GM23338 (cell line): Measurements from ENCODE around the gene PRPH2. TPM values are rescaled to one million over a fixed set of nuclear protein-coding genes. Genes with fewer than 3 reads are reported as not detected.

ENCODE experiments used
- ATAC-seq: fragments of 200-7000 bp; cut with Tn5 transposase; 3 replicates; pipeline ENCODE4 v1.9.1; 2020
- DNase-seq: peaks from one replicate; pipeline ENCODE4 v3.0.0-alpha.2; 2015; ENCODE audit warnings: low spot score
- H2AFZ ChIP-seq: fragments of 200-600 bp; sonication (generic); 2 replicates; pipeline ENCODE4 v1.8.0; 2016; ENCODE audit warnings: antibody characterized with exemption, mild to moderate bottlenecking, moderate library complexity
- H3F3A ChIP-seq: fragments of 200-600 bp; sonication (generic); replicated peaks from 2 replicates; pipeline ENCODE4 v1.8.0; 2017; ENCODE audit warnings: antibody characterized with exemption, mixed run types, low read depth
- H3K27ac ChIP-seq: fragments of 200-600 bp; sonication (generic); 2 replicates; pipeline ENCODE4 v1.6.1; 2016; ENCODE audit warnings: low read depth
- H3K27me3 ChIP-seq: fragments of 200-600 bp; sonication (generic); 2 replicates; pipeline ENCODE4 v1.8.0; 2016; ENCODE audit warnings: mild to moderate bottlenecking, mixed run types, moderate library complexity; ENCODE audit not compliant: insufficient read depth
- H3K36me3 ChIP-seq: fragments of 200-600 bp; sonication (generic); 2 replicates; pipeline ENCODE4 v1.8.0; 2016; ENCODE audit warnings: mild to moderate bottlenecking; ENCODE audit not compliant: insufficient read depth
- H3K4me1 ChIP-seq: fragments of 200-600 bp; sonication (generic); 2 replicates; pipeline ENCODE4 v1.8.0; 2016; ENCODE audit warnings: mild to moderate bottlenecking, moderate library complexity; ENCODE audit not compliant: insufficient read depth
- H3K4me2 ChIP-seq: fragments of 200-600 bp; sonication (generic); 2 replicates; pipeline ENCODE4 v1.7.1; 2017; ENCODE audit warnings: mixed run types
- H3K4me3 ChIP-seq: fragments of 200-600 bp; sonication (generic); 2 replicates; pipeline ENCODE4 v1.6.1; 2016; ENCODE audit warnings: mixed run types
- H3K79me2 ChIP-seq: fragments of 200-600 bp; sonication (generic); replicated peaks from 2 replicates; pipeline ENCODE4 v1.8.0; 2017; ENCODE audit warnings: mild to moderate bottlenecking; ENCODE audit not compliant: insufficient read depth
- H3K9me2 ChIP-seq: fragments of 200-600 bp; sonication (generic); 2 replicates; pipeline ENCODE4 v1.8.0; 2017; ENCODE audit not compliant: insufficient read depth
- H4K20me1 ChIP-seq: fragments of 200-600 bp; sonication (generic); replicated peaks from 2 replicates; pipeline ENCODE4 v1.8.0; 2017; ENCODE audit warnings: mild to moderate bottlenecking; ENCODE audit not compliant: insufficient read depth
- H3K27ac Mint-ChIP-seq: 2 replicates; pipeline ENCODE4 v1.8.0; 2020; ENCODE audit warnings: inconsistent platforms, mild to moderate bottlenecking, moderate library complexity, mixed read lengths
- H3K27me3 Mint-ChIP-seq: 3 replicates; pipeline ENCODE4 v1.8.0; 2022; ENCODE audit warnings: low read depth, mild to moderate bottlenecking, moderate library complexity, mixed read lengths, inconsistent platforms; ENCODE audit not compliant: insufficient read depth, poor library complexity
- H3K36me3 Mint-ChIP-seq: 3 replicates; pipeline ENCODE4 v1.8.0; 2021; ENCODE audit warnings: low read depth, mild to moderate bottlenecking, inconsistent platforms, moderate library complexity, mixed read lengths
- H3K4me1 Mint-ChIP-seq: 3 replicates; pipeline ENCODE4 v1.8.0; 2020; ENCODE audit warnings: mild to moderate bottlenecking, inconsistent platforms, mixed read lengths
- H3K4me3 Mint-ChIP-seq: 3 replicates; pipeline ENCODE4 v1.8.0; 2021; ENCODE audit warnings: moderate library complexity, mild to moderate bottlenecking, inconsistent platforms, mixed read lengths
- H3K9me3 Mint-ChIP-seq: 3 replicates; pipeline ENCODE4 v1.8.0; 2020; ENCODE audit warnings: moderate library complexity, mild to moderate bottlenecking, inconsistent platforms, mixed read lengths
- CREB1 ChIP-seq: fragments of 250-450 bp; sonication (Bioruptor Pico); IDR thresholded peaks from 2 replicates; pipeline ENCODE4 v1.5.0; 2020; ENCODE audit warnings: low read depth, mild to moderate bottlenecking, moderate library complexity
- ETS1 ChIP-seq: IDR thresholded peaks from 2 replicates; pipeline ENCODE4 v1.6.1; 2016; ENCODE audit warnings: antibody characterized with exemption
- EZH2 ChIP-seq: fragments of 200-600 bp; sonication (generic); IDR thresholded peaks from one replicate; pipeline ENCODE4 v1.8.0; 2017; ENCODE audit warnings: antibody characterized with exemption, mild to moderate bottlenecking, low read depth; ENCODE audit not compliant: unreplicated experiment
- EZH2phosphoT487 ChIP-seq: fragments of 200-600 bp; sonication (generic); IDR thresholded peaks from one replicate; pipeline ENCODE4 v1.8.1; 2018; ENCODE audit warnings: antibody characterized with exemption; ENCODE audit not compliant: unreplicated experiment
- JUNB ChIP-seq: IDR thresholded peaks from one replicate; pipeline ENCODE4 v1.6.1; 2016; ENCODE audit warnings: antibody characterized with exemption; ENCODE audit not compliant: unreplicated experiment
- NANOG ChIP-seq: IDR thresholded peaks from 2 replicates; pipeline ENCODE4 v1.6.1; 2016; ENCODE audit warnings: antibody characterized with exemption, borderline replicate concordance
- POLR2AphosphoS5 ChIP-seq: IDR thresholded peaks from 2 replicates; pipeline ENCODE4 v1.6.1; 2016; ENCODE audit warnings: antibody characterized with exemption, low read depth
- STAT1 ChIP-seq: IDR thresholded peaks from one replicate; pipeline ENCODE4 v1.6.1; 2016; ENCODE audit warnings: antibody characterized with exemption; ENCODE audit not compliant: unreplicated experiment
- ZNF114 ChIP-seq: fragments of 250-450 bp; sonication (Bioruptor Pico); IDR thresholded peaks from 2 replicates; pipeline ENCODE4 v1.5.0; 2020; ENCODE audit warnings: mild to moderate bottlenecking, moderate library complexity
- ZNF331 ChIP-seq: fragments of 250-450 bp; sonication (Bioruptor Pico); IDR thresholded peaks from 2 replicates; pipeline ENCODE4 v1.5.0; 2020; ENCODE audit warnings: low read depth, mild to moderate bottlenecking, moderate library complexity
- ZNF462 ChIP-seq: fragments of 250-450 bp; sonication (Bioruptor Pico); IDR thresholded peaks from 2 replicates; pipeline ENCODE4 v1.5.0; 2020; ENCODE audit warnings: mild to moderate bottlenecking, moderate library complexity
- long read RNA-seq: library from polyadenylated mRNA; unstranded; transcript quantifications from one replicate; pipeline ENCODE4 v2.0.0, GENCODE V29; 2020; ENCODE audit not compliant: unreplicated experiment
- polyA plus RNA-seq: library from polyadenylated mRNA; unstranded; fragments of >200 nt; fragmentation: Nextera tagmentation; extraction: Ambion mirVana; gene quantifications from 2 replicates; pipeline ENCODE4 v1.2.1, GENCODE V29; 2016
- total RNA-seq: library from RNA; depleted of rRNA; stranded (reverse); fragments of >200 nt; shearing (Covaris generic); gene quantifications from 2 replicates; pipeline ENCODE4 v1.2.3, GENCODE V29; 2014; rRNA removed
- TF ChIP-seq, protein P1 (sequence below): IDR thresholded peaks from one replicate; pipeline ENCODE4 v1.6.1; 2018; ENCODE audit warnings: antibody characterized with exemption; ENCODE audit not compliant: unreplicated experiment
- TF ChIP-seq, protein P2 (sequence below), 2 experiments: fragments of 200-600 bp in 1 of 2; sonication (generic) in 1 of 2; conservative IDR thresholded peaks; 2 replicates each; pipeline versions ENCODE4 v1.5.1 to v1.6.1; 2016 to 2017; ENCODE audit warnings: antibody characterized with exemption in 2 of 2, low read depth in 2 of 2, mild to moderate bottlenecking in 2 of 2, moderate library complexity in 1 of 2

Gene PRPH2, protein sequence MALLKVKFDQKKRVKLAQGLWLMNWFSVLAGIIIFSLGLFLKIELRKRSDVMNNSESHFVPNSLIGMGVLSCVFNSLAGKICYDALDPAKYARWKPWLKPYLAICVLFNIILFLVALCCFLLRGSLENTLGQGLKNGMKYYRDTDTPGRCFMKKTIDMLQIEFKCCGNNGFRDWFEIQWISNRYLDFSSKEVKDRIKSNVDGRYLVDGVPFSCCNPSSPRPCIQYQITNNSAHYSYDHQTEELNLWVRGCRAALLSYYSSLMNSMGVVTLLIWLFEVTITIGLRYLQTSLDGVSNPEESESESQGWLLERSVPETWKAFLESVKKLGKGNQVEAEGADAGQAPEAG
- 0.52 and 0.89 TPM in 2 replicates for total RNA-seq
- polyA plus RNA-seq: 0.21 and 0.50 TPM in 2 replicates
- long read RNA-seq: 0 reads

GRCh38 chr6:42722497-42722896, at the start of gene PRPH2:
Gene PRPH2 (minus strand): TSS chr6:42722597. CDS start chr6:42722334, 263 bp downstream.
- Mint-ChIP-seq H3K4me1 (peaks cover 4% of the 10 kb centered on the region), H3K27me3 (peaks cover 9% of the 10 kb centered on the region)

More at GRCh38 chr6:42722497-42722896, at the start of gene PRPH2:
- no peaks in the 10 kb centered on the region for H3K9me2 ChIP-seq
- TF ChIP-seq ZNF114 (CRISPR knock-in tag) (no peak), JUNB (no peak), ETS1 (no peak), EZH2 (no peak), NANOG (no peak), ZNF462 (CRISPR knock-in tag) (no peak), EZH2phosphoT487 (no peak), POLR2AphosphoS5 (no peak), STAT1 (no peak), CREB1 (no peak), ZNF331 (no peak)
- TF ChIP-seq, protein P1, sequence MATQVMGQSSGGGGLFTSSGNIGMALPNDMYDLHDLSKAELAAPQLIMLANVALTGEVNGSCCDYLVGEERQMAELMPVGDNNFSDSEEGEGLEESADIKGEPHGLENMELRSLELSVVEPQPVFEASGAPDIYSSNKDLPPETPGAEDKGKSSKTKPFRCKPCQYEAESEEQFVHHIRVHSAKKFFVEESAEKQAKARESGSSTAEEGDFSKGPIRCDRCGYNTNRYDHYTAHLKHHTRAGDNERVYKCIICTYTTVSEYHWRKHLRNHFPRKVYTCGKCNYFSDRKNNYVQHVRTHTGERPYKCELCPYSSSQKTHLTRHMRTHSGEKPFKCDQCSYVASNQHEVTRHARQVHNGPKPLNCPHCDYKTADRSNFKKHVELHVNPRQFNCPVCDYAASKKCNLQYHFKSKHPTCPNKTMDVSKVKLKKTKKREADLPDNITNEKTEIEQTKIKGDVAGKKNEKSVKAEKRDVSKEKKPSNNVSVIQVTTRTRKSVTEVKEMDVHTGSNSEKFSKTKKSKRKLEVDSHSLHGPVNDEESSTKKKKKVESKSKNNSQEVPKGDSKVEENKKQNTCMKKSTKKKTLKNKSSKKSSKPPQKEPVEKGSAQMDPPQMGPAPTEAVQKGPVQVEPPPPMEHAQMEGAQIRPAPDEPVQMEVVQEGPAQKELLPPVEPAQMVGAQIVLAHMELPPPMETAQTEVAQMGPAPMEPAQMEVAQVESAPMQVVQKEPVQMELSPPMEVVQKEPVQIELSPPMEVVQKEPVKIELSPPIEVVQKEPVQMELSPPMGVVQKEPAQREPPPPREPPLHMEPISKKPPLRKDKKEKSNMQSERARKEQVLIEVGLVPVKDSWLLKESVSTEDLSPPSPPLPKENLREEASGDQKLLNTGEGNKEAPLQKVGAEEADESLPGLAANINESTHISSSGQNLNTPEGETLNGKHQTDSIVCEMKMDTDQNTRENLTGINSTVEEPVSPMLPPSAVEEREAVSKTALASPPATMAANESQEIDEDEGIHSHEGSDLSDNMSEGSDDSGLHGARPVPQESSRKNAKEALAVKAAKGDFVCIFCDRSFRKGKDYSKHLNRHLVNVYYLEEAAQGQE: no peak
- TF ChIP-seq, protein P2, sequence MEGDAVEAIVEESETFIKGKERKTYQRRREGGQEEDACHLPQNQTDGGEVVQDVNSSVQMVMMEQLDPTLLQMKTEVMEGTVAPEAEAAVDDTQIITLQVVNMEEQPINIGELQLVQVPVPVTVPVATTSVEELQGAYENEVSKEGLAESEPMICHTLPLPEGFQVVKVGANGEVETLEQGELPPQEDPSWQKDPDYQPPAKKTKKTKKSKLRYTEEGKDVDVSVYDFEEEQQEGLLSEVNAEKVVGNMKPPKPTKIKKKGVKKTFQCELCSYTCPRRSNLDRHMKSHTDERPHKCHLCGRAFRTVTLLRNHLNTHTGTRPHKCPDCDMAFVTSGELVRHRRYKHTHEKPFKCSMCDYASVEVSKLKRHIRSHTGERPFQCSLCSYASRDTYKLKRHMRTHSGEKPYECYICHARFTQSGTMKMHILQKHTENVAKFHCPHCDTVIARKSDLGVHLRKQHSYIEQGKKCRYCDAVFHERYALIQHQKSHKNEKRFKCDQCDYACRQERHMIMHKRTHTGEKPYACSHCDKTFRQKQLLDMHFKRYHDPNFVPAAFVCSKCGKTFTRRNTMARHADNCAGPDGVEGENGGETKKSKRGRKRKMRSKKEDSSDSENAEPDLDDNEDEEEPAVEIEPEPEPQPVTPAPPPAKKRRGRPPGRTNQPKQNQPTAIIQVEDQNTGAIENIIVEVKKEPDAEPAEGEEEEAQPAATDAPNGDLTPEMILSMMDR (conservative IDR thresholded peaks at IDR 0.05; ENCODE audit: low read depth in 2 of 2): no peak
- no peak within 1 kb of the TSS for H3K4me3 ChIP-seq
- Mint-ChIP-seq H3K36me3 (no peaks in the 10 kb centered on the region), H3K27ac (no peak within 1 kb of the TSS), H3K4me3 (no peak within 1 kb of the TSS), H3K9me3 (no peaks in the 10 kb centered on the region)
- no peaks in the 10 kb centered on the region for H3K79me2 ChIP-seq
- no peaks in the 10 kb centered on the region for H4K20me1 ChIP-seq
- no peak within 1 kb of the TSS for H3K27ac ChIP-seq
- H3K4me1 ChIP-seq: no peaks in the 10 kb centered on the region
- H3K36me3 ChIP-seq: no peaks in the 10 kb centered on the region
- no peak for ATAC-seq
- no peaks in the 10 kb centered on the region for H3K27me3 ChIP-seq
- H3F3A ChIP-seq: no peaks in the 10 kb centered on the region; the same call in 1 of the 2 replicates
- H3K4me2 ChIP-seq: no peak within 1 kb of the TSS
- no peak for DNase-seq
- H2AFZ ChIP-seq: no peak within 1 kb of the TSS
